Measurements from ENCODE around the gene GRM7.

GRCh38 chr3:7659079-7659478, 798.2 kb downstream of the GRM7 start:
- TF ChIP-seq CTCF (IDR thresholded peaks at IDR 0.05; ENCODE audit: low read depth, low read length, poor library complexity, severe bottlenecking) (no peak), EZH2phosphoT487 (IDR thresholded peaks at IDR 0.05; ENCODE audit: borderline replicate concordance, low read length) (no peak)

All from DOHH2 (cell line).